ENCODE data around the gene LNX2.
A peak's percentile ranks its signal among the peaks of the same experiment; 100 is the strongest.

LNX2 gene

DNA sequence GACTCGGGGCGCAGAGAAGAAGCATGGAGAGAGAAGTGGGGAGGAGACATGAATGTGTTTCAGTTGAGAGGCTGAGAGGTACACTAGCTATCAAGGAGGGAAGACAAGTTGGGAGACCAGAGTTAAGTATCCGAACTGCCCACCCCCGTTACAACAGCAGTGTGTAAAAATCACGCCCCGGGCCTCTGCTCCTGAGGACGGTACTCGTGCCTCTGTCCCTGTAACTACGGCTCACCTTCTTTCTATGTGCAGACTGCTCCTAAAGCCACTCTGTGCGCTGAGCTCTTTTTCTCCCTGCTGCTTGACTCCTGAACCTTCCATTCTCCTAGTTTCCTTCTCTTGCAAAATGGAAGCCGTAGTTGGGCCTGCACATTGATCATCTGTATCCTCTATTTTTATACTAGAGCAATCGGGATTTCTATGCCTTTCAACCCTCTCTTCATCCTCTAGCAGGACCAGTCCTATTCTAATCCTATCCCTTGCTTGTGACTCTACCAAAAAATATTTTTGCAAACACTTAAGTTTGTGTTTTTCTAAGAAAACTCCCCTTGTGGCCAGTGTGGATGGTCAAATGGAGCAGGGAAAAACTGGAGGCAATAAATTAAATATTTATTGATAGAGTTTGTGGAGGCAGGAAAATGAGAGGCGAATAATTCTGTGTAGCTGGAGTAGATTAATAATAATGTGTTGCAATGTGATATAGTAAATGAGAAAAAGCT, 1.9 kb upstream of the LNX2 start:
- TF ChIP-seq, protein P1, sequence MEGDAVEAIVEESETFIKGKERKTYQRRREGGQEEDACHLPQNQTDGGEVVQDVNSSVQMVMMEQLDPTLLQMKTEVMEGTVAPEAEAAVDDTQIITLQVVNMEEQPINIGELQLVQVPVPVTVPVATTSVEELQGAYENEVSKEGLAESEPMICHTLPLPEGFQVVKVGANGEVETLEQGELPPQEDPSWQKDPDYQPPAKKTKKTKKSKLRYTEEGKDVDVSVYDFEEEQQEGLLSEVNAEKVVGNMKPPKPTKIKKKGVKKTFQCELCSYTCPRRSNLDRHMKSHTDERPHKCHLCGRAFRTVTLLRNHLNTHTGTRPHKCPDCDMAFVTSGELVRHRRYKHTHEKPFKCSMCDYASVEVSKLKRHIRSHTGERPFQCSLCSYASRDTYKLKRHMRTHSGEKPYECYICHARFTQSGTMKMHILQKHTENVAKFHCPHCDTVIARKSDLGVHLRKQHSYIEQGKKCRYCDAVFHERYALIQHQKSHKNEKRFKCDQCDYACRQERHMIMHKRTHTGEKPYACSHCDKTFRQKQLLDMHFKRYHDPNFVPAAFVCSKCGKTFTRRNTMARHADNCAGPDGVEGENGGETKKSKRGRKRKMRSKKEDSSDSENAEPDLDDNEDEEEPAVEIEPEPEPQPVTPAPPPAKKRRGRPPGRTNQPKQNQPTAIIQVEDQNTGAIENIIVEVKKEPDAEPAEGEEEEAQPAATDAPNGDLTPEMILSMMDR (conservative IDR thresholded peaks at IDR 0.05), result peak; percentile 27; the same call in 1 of the 2 replicates

DNA sequence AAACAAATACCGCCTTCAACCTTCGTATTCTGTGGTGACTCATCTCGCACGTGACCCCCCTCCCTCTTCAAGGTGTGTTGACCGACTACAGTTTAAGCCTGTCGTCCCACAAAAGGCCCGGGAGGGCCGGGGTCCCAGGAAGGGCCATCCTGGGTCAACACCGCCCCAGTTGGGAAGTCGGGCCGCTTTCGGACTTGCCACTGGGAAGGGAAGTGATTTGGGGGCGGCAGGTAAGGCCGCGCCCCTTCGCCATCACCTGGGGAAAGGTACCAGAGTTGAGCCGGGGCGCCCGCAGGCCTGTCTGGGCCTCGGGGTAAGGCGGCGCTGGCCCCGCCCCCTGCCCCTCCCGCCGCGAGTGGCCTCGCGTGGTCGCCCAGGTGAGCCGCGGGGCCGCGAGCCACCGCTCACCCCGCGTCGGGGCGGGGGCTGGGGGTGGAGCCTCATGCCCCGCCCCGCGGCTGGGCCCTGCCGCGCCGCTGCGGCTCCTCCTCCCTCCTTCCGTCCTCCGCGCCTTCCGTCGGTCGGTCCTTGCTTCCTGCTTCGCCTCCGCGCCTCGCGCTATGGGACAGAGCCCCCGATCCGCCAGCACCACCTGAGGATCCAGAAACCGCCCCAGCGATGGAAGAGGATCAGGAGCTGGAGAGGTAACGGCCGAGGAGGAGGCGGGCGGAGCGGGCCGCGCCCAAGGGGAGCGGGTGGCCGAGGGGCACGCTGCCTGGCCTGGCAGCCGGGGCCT, 1.2 kb upstream of the LNX2 start, which contains the start of gene POLR1D:
Gene POLR1D, plus strand, starts transcription at position 527 of the 736 bp plus-strand sequence. Its CDS starts 92 bp downstream, at position 619.
- TF ChIP-seq, protein P1 (conservative IDR thresholded peaks at IDR 0.05), result no peak
- H3K27ac ChIP-seq, result peak within 1 kb of the TSS; percentile 97

More for the DNA sequence above, 1.9 kb upstream of the LNX2 start:
- peak overlapping the region; percentile 97 for H3K27ac ChIP-seq

- TF ChIP-seq, protein P1 (conservative IDR thresholded peaks at IDR 0.05), result no peak
- H3K27ac ChIP-seq, result peak overlapping the region; percentile 97
Observed at GRCh38 chr13:27621116-27621365, 712 bp upstream of the LNX2 start.

GRCh38 chr13:27619728-27620376, 477 bp downstream of the LNX2 start:
- peak overlapping the region; percentile 97 for H3K27ac ChIP-seq
- TF ChIP-seq, protein P1 (conservative IDR thresholded peaks at IDR 0.05), result peak; percentile 38; the same call in 1 of the 2 replicates

- TF ChIP-seq, protein P1 (conservative IDR thresholded peaks at IDR 0.05), result no peak
- peak overlapping the region; percentile 97 for H3K27ac ChIP-seq
Observed at GRCh38 chr13:27619093-27619727, 1.1 kb downstream of the LNX2 start.

- H3K27ac ChIP-seq, result peak overlapping the region; percentile 97
- TF ChIP-seq, protein P1 (conservative IDR thresholded peaks at IDR 0.05), result no peak
Observed at GRCh38 chr13:27617881-27618321, 2.4 kb downstream of the LNX2 start.

DNA sequence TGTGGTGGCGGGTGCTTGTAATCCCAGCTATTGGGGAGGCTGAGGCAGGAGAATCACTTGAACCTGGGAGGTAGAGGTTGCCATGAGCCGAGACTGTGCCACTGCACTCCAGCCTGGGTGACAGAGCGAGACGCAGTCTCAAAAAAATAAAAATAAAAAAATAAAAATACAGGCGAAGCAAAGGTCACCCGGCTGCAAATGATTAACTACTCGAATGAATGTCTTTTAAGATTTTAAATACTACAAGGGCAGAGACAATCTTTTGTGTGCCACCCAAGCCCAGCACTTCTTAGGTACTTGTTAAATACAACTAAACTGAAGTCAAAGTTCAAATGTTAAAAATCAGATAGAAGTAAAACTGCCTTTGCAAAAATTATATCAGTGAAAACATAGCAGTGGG, 6.7 kb downstream of the LNX2 start:
- TF ChIP-seq, protein P1 (conservative IDR thresholded peaks at IDR 0.05), result no peak
- no peak overlapping the region for H3K27ac ChIP-seq
